Karpas-422 (cell line): ENCODE data around the gene TIMP3. TPM values are rescaled to one million over a fixed set of nuclear protein-coding genes. Genes with fewer than 3 reads are reported as not detected.

Source experiments
- DNase-seq: peaks from one replicate; pipeline ENCODE4 v3.0.0-alpha.2; 2015
- H2AFZ ChIP-seq: fragments of 200-600 bp; sonication (generic); 2 replicates; pipeline ENCODE4 v1.6.1; 2014; ENCODE audit warnings: antibody characterized with exemption, low read length, mixed read lengths
- H3K27ac ChIP-seq: fragments of 200-600 bp; sonication (generic); 2 replicates; pipeline ENCODE4 v1.5.1; 2014; ENCODE audit warnings: mild to moderate bottlenecking, low read length, moderate library complexity
- H3K27me3 ChIP-seq: fragments of 200-600 bp; sonication (generic); 2 replicates; pipeline ENCODE4 v1.6.1; 2014; ENCODE audit warnings: low read length, mixed read lengths
- H3K36me3 ChIP-seq: fragments of 200-600 bp; sonication (generic); 2 replicates; pipeline ENCODE4 v1.6.1; 2014; ENCODE audit warnings: low read length, mixed read lengths; ENCODE audit not compliant: insufficient read depth
- H3K4me1 ChIP-seq: fragments of 200-600 bp; sonication (generic); 2 replicates; pipeline ENCODE4 v1.6.1; 2014; ENCODE audit warnings: mild to moderate bottlenecking, low read length, mixed read lengths
- H3K4me2 ChIP-seq: fragments of 200-600 bp; sonication (generic); 2 replicates; pipeline ENCODE4 v1.6.1; 2014; ENCODE audit warnings: low read length, low read depth, mild to moderate bottlenecking; ENCODE audit not compliant: poor library complexity, severe bottlenecking
- H3K4me3 ChIP-seq: fragments of 200-600 bp; sonication (generic); 2 replicates; pipeline ENCODE4 v1.5.1; 2014; ENCODE audit warnings: mild to moderate bottlenecking, antibody characterized with exemption, low read length, mixed read lengths
- H3K79me2 ChIP-seq: fragments of 200-600 bp; sonication (generic); 2 replicates; pipeline ENCODE4 v1.6.1; 2014; ENCODE audit warnings: mild to moderate bottlenecking, low read length, mixed read lengths
- H3K9ac ChIP-seq: fragments of 200-600 bp; sonication (generic); 2 replicates; pipeline ENCODE4 v1.6.0; 2014; ENCODE audit warnings: low read length
- H3K9me2 ChIP-seq: fragments of 200-600 bp; sonication (generic), shearing (Covaris generic); replicated peaks from 2 replicates; pipeline ENCODE4 v1.6.0; 2014; ENCODE audit warnings: mild to moderate bottlenecking, low read length, moderate library complexity; ENCODE audit not compliant: insufficient read depth
- H3K9me3 ChIP-seq: fragments of 300-700, 200-600 bp; sonication (generic); 2 replicates; pipeline ENCODE4 v1.6.1; 2014; ENCODE audit warnings: low read length, mixed read lengths
- H4K20me1 ChIP-seq: fragments of 200-600 bp; sonication (generic); 2 replicates; pipeline ENCODE4 v1.6.1; 2014; ENCODE audit warnings: mild to moderate bottlenecking, antibody characterized with exemption, low read length, low read depth; ENCODE audit not compliant: insufficient read depth
- total RNA-seq: library from RNA; depleted of rRNA; stranded (reverse); fragments of >200 nt; shearing (Covaris generic); gene quantifications from 2 replicates; pipeline ENCODE4 v1.2.3, GENCODE V29; 2014; ENCODE audit warnings: low replicate concordance

TIMP3 gene
- total RNA-seq, 1 experiment from 2014 or later, result not detected

GRCh38 chr22:32846780-32847491, 45.4 kb downstream of the TIMP3 start:
- H2AFZ ChIP-seq, result no peak overlapping the region
- H3K79me2 ChIP-seq, result no peaks in the 10 kb centered on the region

GRCh38 chr22:32848226-32848625, 46.7 kb downstream of the TIMP3 start:
- H2AFZ ChIP-seq, result no peak overlapping the region
- DNase-seq, result no peak
- H3K27me3 ChIP-seq, result peaks cover 4% of the 10 kb centered on the region; the same call in 1 of the 2 replicates
- H3K4me1 ChIP-seq, result peaks cover 16% of the 10 kb centered on the region
- no peak overlapping the region for H3K4me3 ChIP-seq
- H3K36me3 ChIP-seq, result no peaks in the 10 kb centered on the region
- no peaks in the 10 kb centered on the region for H3K9me3 ChIP-seq
- no peak overlapping the region for H3K9ac ChIP-seq
- no peak overlapping the region for H3K4me2 ChIP-seq
- peaks cover 3% of the 10 kb centered on the region; the same call in 1 of the 2 replicates for H4K20me1 ChIP-seq
- no peaks in the 10 kb centered on the region for H3K9me2 ChIP-seq
- H3K79me2 ChIP-seq, result no peaks in the 10 kb centered on the region
- H3K27ac ChIP-seq, result no peak overlapping the region

More at GRCh38 chr22:32846780-32847491, 45.4 kb downstream of the TIMP3 start:
- Histone ChIP-seq H3K27ac (no peak overlapping the region), H3K9me2 (no peaks in the 10 kb centered on the region), H3K4me3 (no peak overlapping the region), H4K20me1 (peaks cover 3% of the 10 kb centered on the region; the same call in 1 of the 2 replicates), H3K27me3 (peaks cover 4% of the 10 kb centered on the region; the same call in 1 of the 2 replicates), H3K9me3 (no peaks in the 10 kb centered on the region), H3K4me2 (no peak overlapping the region), H3K36me3 (no peaks in the 10 kb centered on the region), H3K9ac (no peak overlapping the region), H3K4me1 (peaks cover 7% of the 10 kb centered on the region)
- no peak for DNase-seq

- Histone ChIP-seq H3K9me2 (no peaks in the 10 kb centered on the region), H3K27ac (no peak overlapping the region), H3K4me1 (peaks cover 24% of the 10 kb centered on the region), H3K4me3 (no peak overlapping the region), H3K9ac (no peak overlapping the region), H3K4me2 (no peak overlapping the region), H3K36me3 (no peaks in the 10 kb centered on the region), H3K9me3 (no peaks in the 10 kb centered on the region), H3K27me3 (peaks cover 4% of the 10 kb centered on the region; the same call in 1 of the 2 replicates), H3K79me2 (no peaks in the 10 kb centered on the region), H4K20me1 (peaks cover 3% of the 10 kb centered on the region; the same call in 1 of the 2 replicates), H2AFZ (no peak overlapping the region)
- DNase-seq, result no peak
Observed at GRCh38 chr22:32849501-32849900, 48.0 kb downstream of the TIMP3 start.

GRCh38 chr22:32850157-32850556, 48.7 kb downstream of the TIMP3 start:
- H3K9me3 ChIP-seq, result no peaks in the 10 kb centered on the region
- peaks cover 3% of the 10 kb centered on the region; the same call in 1 of the 2 replicates for H4K20me1 ChIP-seq
- H3K27me3 ChIP-seq, result peaks cover 4% of the 10 kb centered on the region; the same call in 1 of the 2 replicates
- H3K4me1 ChIP-seq, result peaks cover 29% of the 10 kb centered on the region
- no peak overlapping the region for H3K4me2 ChIP-seq
- H3K27ac ChIP-seq, result no peak overlapping the region
- H3K9me2 ChIP-seq, result no peaks in the 10 kb centered on the region
- H3K79me2 ChIP-seq, result no peaks in the 10 kb centered on the region
- no peak overlapping the region for H3K4me3 ChIP-seq
- H3K36me3 ChIP-seq, result no peaks in the 10 kb centered on the region
- no peak overlapping the region for H2AFZ ChIP-seq
- peak; percentile 34 for DNase-seq
- H3K9ac ChIP-seq, result no peak overlapping the region

- H2AFZ ChIP-seq, result no peak overlapping the region
- no peak overlapping the region for H3K4me2 ChIP-seq
Observed at GRCh38 chr22:32850591-32851517, 49.3 kb downstream of the TIMP3 start.

GRCh38 chr22:32852395-32853251, 51.1 kb downstream of the TIMP3 start:
- Histone ChIP-seq H3K9me3 (no peaks in the 10 kb centered on the region), H3K27ac (no peak overlapping the region), H4K20me1 (peaks cover 3% of the 10 kb centered on the region; the same call in 1 of the 2 replicates), H3K9me2 (no peaks in the 10 kb centered on the region), H3K4me2 (peak overlapping the region; percentile 84), H3K4me1 (peaks cover 30% of the 10 kb centered on the region), H3K36me3 (no peaks in the 10 kb centered on the region), H3K27me3 (peaks cover 4% of the 10 kb centered on the region; the same call in 1 of the 2 replicates), H3K79me2 (no peaks in the 10 kb centered on the region), H3K4me3 (peak overlapping the region; percentile 50), H3K9ac (peak overlapping the region; percentile 13; the same call in 1 of the 2 replicates), H2AFZ (no peak overlapping the region)
- peak; percentile 67 for DNase-seq

More at GRCh38 chr22:32850591-32851517, 49.3 kb downstream of the TIMP3 start:
- H3K27me3 ChIP-seq, result peaks cover 4% of the 10 kb centered on the region; the same call in 1 of the 2 replicates
- H4K20me1 ChIP-seq, result peaks cover 3% of the 10 kb centered on the region; the same call in 1 of the 2 replicates
- no peak overlapping the region for H3K9ac ChIP-seq
- no peaks in the 10 kb centered on the region for H3K9me2 ChIP-seq
- DNase-seq, result no peak
- H3K4me3 ChIP-seq, result no peak overlapping the region
- H3K4me1 ChIP-seq, result peaks cover 30% of the 10 kb centered on the region
- no peaks in the 10 kb centered on the region for H3K36me3 ChIP-seq
- no peaks in the 10 kb centered on the region for H3K79me2 ChIP-seq
- H3K27ac ChIP-seq, result no peak overlapping the region
- H3K9me3 ChIP-seq, result no peaks in the 10 kb centered on the region

- no peaks in the 10 kb centered on the region for H3K79me2 ChIP-seq
- no peak overlapping the region for H2AFZ ChIP-seq
- peaks cover 3% of the 10 kb centered on the region; the same call in 1 of the 2 replicates for H4K20me1 ChIP-seq
- H3K9ac ChIP-seq, result no peak overlapping the region
- H3K9me3 ChIP-seq, result no peaks in the 10 kb centered on the region
- H3K27me3 ChIP-seq, result no peaks in the 10 kb centered on the region
- 0 out of 2 replicates have a peak overlapping the region, but pooled peaks have one; percentile 50 for H3K4me3 ChIP-seq
- H3K36me3 ChIP-seq, result no peaks in the 10 kb centered on the region
- H3K27ac ChIP-seq, result no peak overlapping the region
- no peak for DNase-seq
- peak overlapping the region; percentile 84 for H3K4me2 ChIP-seq
- H3K9me2 ChIP-seq, result no peaks in the 10 kb centered on the region
- peaks cover 39% of the 10 kb centered on the region for H3K4me1 ChIP-seq
Observed at GRCh38 chr22:32853662-32854061, 52.2 kb downstream of the TIMP3 start.
